HepG2 (cell line): ENCODE data around the gene TH. TPM values are rescaled to one million over a fixed set of nuclear protein-coding genes. Genes with fewer than 3 reads are reported as not detected.

Experiments used
- DNMT3B ChIP-seq: conservative IDR thresholded peaks from 2 replicates; pipeline ENCODE4 v1.6.1; 2016; ENCODE audit warnings: missing biosample characterization, control low read depth
- KMT2A ChIP-seq: sonication (generic); formaldehyde crosslinking; IDR thresholded peaks from 2 replicates; pipeline ENCODE4 v1.4.0; 2020; ENCODE audit warnings: missing genetic modification reagents
- MXD4 ChIP-seq: IDR thresholded peaks from 2 replicates; pipeline ENCODE4 v1.6.1; 2016; ENCODE audit warnings: mild to moderate bottlenecking, missing biosample characterization, missing genetic modification reagents
- NR3C1 ChIP-seq: sonication (generic); formaldehyde crosslinking; IDR thresholded peaks from 2 replicates; pipeline ENCODE4 v1.4.0; 2020; ENCODE audit warnings: missing genetic modification reagents
- PRDM15 ChIP-seq: sonication (generic); formaldehyde crosslinking; IDR thresholded peaks from 2 replicates; pipeline ENCODE4 v1.4.0; 2020; ENCODE audit warnings: missing genetic modification reagents
- REL ChIP-seq: sonication (generic); formaldehyde crosslinking; conservative IDR thresholded peaks from 2 replicates; pipeline ENCODE4 v1.8.0; 2022; ENCODE audit warnings: mild to moderate bottlenecking, missing genetic modification reagents, moderate library complexity
- SMARCE1 ChIP-seq: fragments of 450-650 bp; IDR thresholded peaks from 2 replicates; pipeline ENCODE4 v1.6.1; 2017; ENCODE audit warnings: borderline replicate concordance
- SP1 ChIP-seq, 2 experiments: fragments of 450-650 bp in 1 of 2; sonication (generic) in 1 of 2; formaldehyde crosslinking in 1 of 2; IDR thresholded peaks; 2 replicates each; pipeline versions ENCODE4 v1.4.0 to v1.6.1; 2016 to 2020; ENCODE audit warnings: missing genetic modification reagents in 1 of 2
- TBL1XR1 ChIP-seq: fragments of 150-350 bp; IDR thresholded peaks from 2 replicates; pipeline ENCODE4 v1.6.1; 2014; ENCODE audit warnings: borderline replicate concordance, low read length; ENCODE audit not compliant: partially characterized antibody
- TEAD3 ChIP-seq: optimal IDR thresholded peaks from 2 replicates; pipeline ENCODE3; 2016; ENCODE audit warnings: borderline replicate concordance
- ZBTB1 ChIP-seq: sonication (generic); formaldehyde crosslinking; IDR thresholded peaks from 2 replicates; pipeline ENCODE4 v1.4.0; 2020; ENCODE audit warnings: missing genetic modification reagents, borderline replicate concordance
- ZBTB37 ChIP-seq: sonication (generic); formaldehyde crosslinking; IDR thresholded peaks from 2 replicates; pipeline ENCODE4 v1.4.0; 2020; ENCODE audit warnings: mild to moderate bottlenecking, missing genetic modification reagents
- ZNF207 ChIP-seq: fragments of 450-650 bp; IDR thresholded peaks from 2 replicates; pipeline ENCODE4 v1.6.1; 2016; ENCODE audit warnings: antibody characterized with exemption, borderline replicate concordance
- ZNF235 ChIP-seq: sonication (generic); formaldehyde crosslinking; IDR thresholded peaks from 2 replicates; pipeline ENCODE4 v1.8.1; 2023; ENCODE audit warnings: mild to moderate bottlenecking, missing genetic modification reagents, borderline replicate concordance
- ZNF407 ChIP-seq: sonication (generic); formaldehyde crosslinking; IDR thresholded peaks from one replicate; pipeline ENCODE4 v1.5.1; 2020; ENCODE audit warnings: mild to moderate bottlenecking, missing genetic modification reagents; ENCODE audit errors: not compliant biosample characterization
- ZNF597 ChIP-seq: sonication (generic); formaldehyde crosslinking; IDR thresholded peaks from 2 replicates; pipeline ENCODE4 v1.5.0; 2020; ENCODE audit warnings: missing genetic modification reagents
- ZNF709 ChIP-seq: sonication (generic); formaldehyde crosslinking; IDR thresholded peaks from 2 replicates; pipeline ENCODE4 v1.5.0; 2020; ENCODE audit warnings: mild to moderate bottlenecking, missing genetic modification reagents
- polyA plus RNA-seq, 8 experiments: library from polyadenylated mRNA; depleted of rRNA in 3 of 8; stranded (reverse) in 7 of 8; unstranded in 1 of 8; fragments of >200 nt; fragmentation: Illumina TruSeq in 4 of 8; extraction: Trizol in 4 of 8; gene quantifications; 2 replicates each; pipeline versions ENCODE4 v1.2.1 to v1.2.3, GENCODE V29; 2011 to 2016; ENCODE audit warnings: low read depth in 4 of 8, missing spikeins in 1 of 8, mixed read lengths in 1 of 8; ENCODE audit not compliant: insufficient read depth in 1 of 8
- total RNA-seq, 5 experiments: library from RNA; depleted of rRNA; stranded (reverse); fragments of >200 nt; fragmentation: Illumina TruSeq; extraction: Trizol; gene quantifications; 2 replicates each; pipeline ENCODE4 v1.2.3, GENCODE V29; 2016; ENCODE audit warnings: low read depth in 1 of 5

TH gene
- total and polyA plus RNA-seq, 2 of the 13 experiments (the other 11 are each of a cell fraction or from before 2014, with no cell fraction given), result 0.36 TPM; not detected in 1

- no peak for TF ChIP-seq ZNF207
- TF ChIP-seq ZNF235 (CRISPR knock-in tag), result no peak
- TF ChIP-seq NR3C1 (CRISPR knock-in tag), result no peak
- no peak for TF ChIP-seq DNMT3B (CRISPR knock-in tag)
- TF ChIP-seq TBL1XR1, result no peak
- no peak for TF ChIP-seq KMT2A (CRISPR knock-in tag)
- TF ChIP-seq TEAD3 (CRISPR knock-in tag), result no peak
- no peak for TF ChIP-seq ZBTB1
- TF ChIP-seq SMARCE1, result no peak
- no peak for TF ChIP-seq MXD4 (CRISPR knock-in tag)
- no peak for TF ChIP-seq SP1 (IDR thresholded peaks at IDR 0.05)
- TF ChIP-seq SP1 (CRISPR knock-in tag; IDR thresholded peaks at IDR 0.05), result no peak
- TF ChIP-seq ZNF407 (CRISPR knock-in tag), result no peak
- no peak for TF ChIP-seq ZNF709
- TF ChIP-seq ZBTB37 (CRISPR knock-in tag), result 0 out of 2 replicates have a peak, but pooled peaks have one; percentile 7
- TF ChIP-seq REL (CRISPR knock-in tag), result 0 out of 2 replicates have a peak, but pooled peaks have one; percentile 9
- no peak for TF ChIP-seq PRDM15 (CRISPR knock-in tag)
- TF ChIP-seq ZNF597 (CRISPR knock-in tag), result no peak
These were observed 34.7 kb downstream of the TH start (continued) for GRCh38 chr11:2136952-2137201.
